HG03342 (cell line): ENCODE results near the gene RGS10.
"Not testable (repeated sequence)": the region's sequence is repeated elsewhere in the genome, so short reads cannot be mapped to it uniquely, and the experiment has no call there.

ENCODE experiments used
- ATAC-seq: cut with Tn5 transposase; IDR thresholded peaks from one replicate; pipeline ENCODE4 v1.9.1; 2021; ENCODE audit warnings: mild to moderate bottlenecking, moderate library complexity; ENCODE audit not compliant: unreplicated experiment

RGS10 gene

DNA sequence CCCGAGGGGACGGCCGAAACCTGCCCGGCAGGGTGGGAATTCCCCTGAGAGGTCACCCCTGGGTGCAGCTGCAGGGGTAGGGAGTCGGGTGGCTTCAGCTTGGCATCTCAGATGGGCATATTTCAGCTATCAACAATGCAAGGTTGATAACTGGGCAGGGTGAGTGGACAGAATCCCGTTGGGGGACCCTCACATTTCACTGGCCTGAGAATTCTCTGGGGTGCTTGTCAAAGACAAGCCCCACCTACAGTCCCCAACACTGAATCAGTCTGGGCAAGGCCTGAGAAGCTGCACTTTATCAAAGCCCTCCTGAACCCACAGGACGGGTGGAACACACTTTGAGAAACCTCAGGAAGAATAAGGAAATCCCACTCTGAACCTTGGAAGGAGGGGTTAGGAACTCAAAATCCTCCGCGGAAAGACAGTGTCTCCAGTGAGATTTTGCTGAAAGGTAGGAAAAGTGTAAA, 3.1 kb downstream of the RGS10 start:
- ATAC-seq: no peak

DNA sequence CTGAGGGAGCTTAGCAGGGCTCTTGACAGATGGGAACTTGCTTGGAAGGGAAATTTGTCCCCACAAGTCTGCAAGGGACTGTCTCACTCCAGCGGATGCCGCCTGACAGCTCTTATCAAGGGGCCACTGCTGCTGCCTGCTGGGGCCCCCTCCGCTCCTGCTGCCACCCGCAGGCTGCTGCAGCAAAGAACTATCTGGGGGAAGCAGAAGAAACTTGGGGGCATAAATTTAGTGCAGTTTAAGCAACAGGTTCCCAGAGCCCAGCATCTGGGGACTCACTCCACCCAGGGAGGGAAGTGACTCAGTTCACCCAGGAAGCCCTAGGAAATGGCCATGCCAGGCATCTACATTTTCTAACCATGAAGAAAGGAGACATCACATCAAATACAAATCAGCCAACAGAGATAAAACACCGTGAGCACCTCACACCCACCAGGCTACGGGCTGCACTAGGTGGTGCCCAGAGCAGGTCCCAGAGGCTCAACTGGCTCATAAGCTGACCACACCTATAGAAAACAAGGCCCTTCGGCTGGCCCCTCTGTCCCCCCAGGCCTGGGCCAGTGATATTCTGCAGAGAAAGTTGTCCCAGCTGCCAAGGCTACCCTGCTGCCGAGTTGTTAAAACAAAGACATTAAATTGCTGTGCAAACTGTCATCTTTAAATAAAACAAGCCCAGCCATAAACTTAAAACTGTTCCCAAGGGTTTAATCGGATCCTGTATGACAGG, 3.7 kb downstream of the RGS10 start:
- no peak for ATAC-seq

DNA sequence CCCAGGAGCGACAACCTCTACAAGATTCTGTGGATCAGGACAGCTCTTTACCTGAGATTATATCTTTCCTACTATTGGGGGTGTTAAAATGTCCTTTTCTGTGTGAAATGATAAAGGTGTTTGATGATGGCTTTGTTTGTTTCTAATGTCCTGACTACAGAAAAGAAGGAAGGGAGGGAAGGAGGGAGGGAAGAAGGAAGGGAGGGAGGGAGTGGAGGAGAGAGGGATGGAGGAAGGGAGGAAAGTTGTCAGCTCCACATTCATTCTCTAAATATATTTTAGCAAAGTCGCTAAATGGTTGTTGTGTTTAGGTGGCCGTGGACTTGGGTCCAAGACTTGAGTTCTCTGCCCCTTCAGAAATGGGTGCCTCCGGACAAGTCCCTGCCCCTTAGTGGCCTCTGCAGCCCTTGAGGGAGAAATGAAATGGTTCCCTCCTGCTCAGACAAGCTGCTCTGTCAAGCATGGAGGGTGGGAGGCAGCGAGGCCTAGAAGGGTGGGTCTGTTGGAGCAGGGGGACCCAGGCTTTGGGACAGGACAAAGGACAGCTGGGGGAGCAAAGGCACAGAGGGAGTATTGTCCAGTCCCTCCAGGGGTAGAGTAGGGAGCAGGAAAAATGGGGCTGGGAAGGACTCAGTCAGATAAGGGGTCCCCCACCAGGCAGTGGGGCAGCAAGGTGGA, 4.4 kb downstream of the RGS10 start:
- ATAC-seq: no peak

DNA sequence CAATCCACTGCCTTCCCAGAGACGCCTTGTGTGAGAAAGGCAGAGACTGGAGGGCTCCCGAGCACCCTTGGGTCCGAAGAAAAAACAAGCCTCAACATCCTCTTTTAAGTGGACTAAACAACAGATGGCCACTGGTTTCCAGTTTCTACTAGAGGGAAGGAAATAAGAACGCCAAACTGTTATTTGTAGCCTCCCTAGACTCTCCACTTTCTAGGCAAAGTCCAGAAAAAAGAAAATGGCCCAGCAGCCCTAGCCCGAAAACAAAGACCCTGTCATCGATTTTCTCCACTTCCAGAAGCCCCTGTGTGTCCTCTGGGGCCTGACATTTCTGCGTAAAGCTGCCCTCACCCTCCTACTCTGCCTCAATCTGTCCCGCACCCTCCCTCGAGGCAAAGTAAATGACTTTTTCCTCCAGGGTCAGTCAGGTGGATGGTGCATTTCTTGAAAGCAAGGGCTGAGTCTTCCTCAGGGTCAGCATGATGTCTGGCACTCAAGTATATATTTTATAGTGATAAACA, 6.0 kb downstream of the RGS10 start:
- ATAC-seq: no peak

DNA sequence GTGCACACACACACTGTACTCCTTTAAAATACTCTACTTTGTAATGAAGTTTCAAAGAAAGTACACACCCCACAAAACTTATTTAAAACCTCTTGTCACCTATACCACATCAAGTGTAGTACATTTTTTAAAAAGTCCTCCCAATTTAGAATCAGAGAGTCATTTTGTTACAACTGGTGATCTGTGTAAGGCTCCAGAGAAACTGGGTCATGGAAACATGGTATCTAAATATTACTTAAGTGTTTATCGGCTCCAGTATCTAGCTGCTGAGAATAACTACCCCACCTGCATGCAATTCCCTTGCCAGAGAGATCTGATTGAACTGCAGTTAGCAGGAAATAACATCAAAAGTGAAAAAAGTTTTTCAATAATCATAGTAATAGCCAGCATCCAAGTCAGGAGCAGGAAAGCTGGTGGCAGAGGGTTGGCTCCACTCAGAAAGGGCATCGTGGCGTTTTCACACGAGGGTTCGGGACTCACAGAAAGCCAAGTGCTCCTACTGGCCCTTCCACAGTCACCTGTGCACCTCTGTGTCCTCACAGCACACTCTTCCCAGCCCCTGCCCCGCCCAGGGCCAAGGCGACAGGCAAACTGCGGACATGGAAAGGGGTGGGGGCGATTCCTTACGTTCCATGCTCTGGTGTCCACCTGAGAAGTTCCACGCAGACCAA, 6.5 kb downstream of the RGS10 start:
- no peak for ATAC-seq

DNA sequence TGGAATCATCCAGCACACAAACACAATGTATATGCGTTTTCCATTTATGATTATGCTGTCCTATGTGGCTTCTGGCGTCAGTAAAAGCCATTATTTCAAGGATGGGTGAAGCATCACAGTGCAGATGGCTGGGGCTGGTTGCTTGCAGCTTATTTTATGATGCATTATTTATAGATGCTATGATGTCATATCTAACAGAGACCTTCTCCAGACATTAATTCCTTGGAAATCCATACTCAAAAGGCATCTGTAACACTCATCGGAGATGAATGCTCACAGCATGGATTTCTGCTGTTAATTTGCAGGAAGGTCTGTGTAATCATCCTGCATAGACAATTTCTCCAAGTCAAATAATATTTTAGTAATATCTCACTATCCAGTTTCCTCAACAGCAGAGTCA, 7.2 kb downstream of the RGS10 start:
- no peak for ATAC-seq

DNA sequence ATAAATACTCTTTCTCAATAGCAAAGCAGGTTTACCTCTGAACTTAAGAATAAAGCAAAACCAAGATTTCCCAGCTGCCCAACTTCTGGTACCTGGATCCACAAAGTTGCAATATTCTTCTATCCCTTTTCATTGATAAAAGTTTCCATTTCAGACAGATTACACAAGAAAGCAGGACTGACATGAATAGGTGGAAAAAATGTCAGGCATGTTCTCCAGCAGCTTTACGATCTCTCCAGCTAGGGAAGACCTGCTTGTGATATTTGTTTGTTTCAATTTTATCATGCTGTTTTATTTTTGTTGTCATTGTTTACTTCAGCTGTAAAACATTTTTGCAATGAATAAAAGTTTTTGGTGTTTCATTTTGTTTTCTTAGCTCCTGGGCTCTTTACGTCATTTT, 9.0 kb downstream of the RGS10 start:
- no peak for ATAC-seq

DNA sequence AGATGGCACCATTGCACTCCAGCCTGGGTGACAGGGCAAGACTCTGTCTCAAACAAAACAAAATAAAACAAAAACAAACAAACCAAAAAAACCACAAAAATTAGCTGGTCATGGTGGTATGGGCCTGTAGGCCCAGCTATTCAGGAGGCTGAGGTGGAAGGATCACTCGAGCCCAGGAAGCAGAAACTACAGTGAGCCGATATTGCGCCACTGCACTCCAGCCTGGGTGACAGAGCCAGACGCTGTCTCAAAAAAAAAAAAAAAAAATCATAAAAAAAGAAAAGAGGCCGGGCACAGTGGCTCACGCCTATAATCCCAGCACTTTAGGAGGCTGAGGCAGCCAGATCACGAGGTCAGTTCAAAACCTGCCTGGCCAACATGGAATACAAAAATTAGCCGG, 9.7 kb downstream of the RGS10 start:
- ATAC-seq: not testable (repeated sequence)

DNA sequence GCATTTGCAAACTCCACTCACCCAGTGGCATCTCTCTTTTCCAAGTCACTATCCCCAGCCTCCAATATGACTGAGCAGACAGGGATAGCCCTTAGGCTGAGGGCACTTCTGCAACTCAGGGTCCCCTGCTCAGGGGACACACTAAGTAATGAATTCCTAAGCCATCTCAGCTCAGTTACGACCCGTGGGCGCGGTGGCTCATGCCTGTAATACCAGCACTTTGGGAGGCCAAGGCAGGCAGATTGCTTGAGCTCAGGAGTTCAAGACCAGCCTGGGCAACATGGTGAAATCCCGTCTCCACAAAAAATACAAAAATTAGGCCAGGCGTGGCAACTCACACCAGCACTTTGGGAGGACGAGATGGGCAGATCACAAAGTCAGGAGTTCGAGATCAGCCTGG, 10.3 kb downstream of the RGS10 start:
- not testable (repeated sequence) for ATAC-seq

DNA sequence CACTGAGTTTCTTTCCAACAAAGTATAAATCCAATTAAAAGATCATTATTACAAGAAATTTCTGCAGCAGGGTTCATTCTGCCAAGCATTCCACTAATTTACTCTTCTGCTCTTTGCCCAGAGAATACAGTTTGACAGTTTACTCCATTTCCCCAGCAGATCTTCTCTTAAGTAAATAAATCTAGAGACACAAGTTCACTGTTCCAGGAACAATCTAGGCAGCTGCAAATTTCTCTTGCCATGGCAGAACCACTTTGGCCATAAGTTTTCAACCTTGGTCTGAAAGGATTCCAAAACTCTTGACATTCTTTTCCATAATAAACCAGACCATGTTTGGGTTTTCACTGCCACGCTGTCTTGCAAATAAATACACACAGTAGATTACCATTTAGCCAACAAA, 11.5 kb downstream of the RGS10 start:
- ATAC-seq: no peak

DNA sequence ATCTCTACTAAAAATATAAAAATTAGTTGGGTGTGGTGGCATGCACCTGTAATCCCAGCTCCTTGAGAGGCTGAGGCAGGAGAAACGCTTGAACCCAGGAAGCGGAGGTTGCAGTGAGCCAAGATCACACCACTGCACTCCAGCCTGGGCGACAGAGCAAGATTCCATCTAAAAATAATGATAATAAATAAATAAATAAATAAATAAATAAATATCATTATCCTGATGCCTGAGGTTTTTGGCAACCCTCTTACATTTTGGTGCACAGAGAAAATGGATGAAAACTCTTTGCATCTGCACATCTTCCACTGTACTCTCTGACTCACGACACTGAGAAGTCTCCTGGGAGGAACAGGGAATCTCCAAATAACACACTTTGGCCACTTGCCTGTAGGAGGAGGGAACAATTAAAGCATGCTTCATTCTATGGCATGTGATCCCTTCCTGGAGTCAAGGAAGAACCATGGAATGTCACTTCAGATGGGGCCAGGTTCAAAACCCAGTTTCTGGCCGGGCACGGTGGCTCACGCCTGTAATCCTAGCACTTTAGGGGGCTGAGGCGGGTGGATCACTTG, 13.8 kb downstream of the RGS10 start:
- ATAC-seq: not testable (repeated sequence)

DNA sequence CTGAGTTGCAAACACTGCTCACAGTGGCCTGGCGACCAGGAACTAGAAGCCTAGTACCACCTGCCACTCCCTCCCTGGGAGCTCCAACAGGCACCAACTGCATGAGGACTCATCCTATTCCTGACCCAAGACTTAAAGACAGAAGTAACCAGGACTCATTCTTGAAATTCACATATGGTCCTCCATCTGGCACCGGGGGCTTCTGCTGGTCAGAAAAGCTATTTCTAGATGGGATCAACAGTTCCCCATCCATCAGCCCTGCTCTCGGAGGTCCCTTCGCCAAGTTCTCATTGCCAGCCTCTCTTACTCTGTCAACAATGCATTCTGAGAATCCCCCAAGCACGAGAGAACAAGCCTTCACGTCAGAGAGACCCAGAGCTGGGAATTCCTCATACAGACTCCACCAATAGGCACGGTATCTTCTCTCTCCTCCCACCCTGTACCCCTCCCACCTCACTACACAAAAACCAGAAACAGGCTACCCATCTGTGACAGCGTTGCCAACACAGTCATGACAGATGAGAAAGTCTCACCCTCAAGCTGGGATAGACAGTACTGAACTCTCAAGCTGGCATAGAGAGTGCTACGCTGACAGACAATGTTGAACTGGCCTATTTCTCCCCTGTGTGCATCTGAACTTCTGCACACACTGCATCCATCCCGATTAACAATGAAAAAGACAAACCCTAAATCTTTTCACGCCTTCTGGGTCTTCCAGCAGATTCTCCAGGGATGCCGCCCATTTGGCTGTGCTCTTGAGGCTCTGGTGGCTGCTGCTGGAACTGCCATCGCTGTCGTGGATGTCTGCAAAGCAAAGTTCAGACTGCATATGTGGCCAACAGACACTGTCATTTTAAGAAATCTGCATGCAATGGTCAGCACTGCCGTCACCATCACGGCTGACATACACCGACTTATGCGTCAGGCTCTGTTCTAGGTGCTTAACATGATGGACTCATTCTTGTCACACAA, 15.6 kb downstream of the RGS10 start:
- ATAC-seq: no peak

DNA sequence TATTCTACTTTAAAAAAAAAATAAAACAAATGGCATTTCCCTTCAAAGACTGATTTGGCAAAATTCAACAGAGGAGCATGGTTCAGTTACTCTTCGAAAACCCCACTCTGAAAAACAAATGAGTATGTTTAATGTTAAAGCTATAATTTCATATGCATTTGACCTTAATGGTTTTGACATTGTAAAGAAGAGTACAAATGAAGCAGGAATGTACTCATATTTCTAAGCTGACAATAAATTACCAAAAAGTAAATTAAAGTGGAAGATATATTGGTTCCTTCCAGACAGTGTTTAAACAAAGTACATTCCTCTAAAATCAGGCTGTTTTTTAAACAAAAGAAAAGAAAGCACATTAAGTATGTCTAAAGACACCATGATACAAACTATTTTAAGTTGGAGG, 16.4 kb downstream of the RGS10 start:
- no peak for ATAC-seq

DNA sequence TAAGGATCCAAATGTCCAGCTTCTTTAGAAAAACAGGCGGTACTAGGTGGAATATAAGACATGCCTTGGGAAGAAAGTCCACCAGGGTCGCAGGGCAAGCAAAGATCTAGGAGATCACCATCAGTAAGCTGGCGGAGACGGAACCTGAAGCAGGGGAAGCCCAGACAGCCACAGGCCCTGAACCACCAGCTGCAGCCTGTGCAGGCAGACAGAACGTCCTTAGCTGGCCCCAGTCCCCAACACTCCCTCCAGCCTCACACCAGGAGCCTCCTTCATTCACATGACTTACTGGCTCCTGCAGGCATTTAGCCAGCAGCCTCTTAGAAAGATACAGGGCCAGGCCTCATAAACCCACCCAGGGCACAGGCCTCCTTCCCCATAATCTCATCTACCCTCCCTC, 17.4 kb downstream of the RGS10 start:
- ATAC-seq: no peak

DNA sequence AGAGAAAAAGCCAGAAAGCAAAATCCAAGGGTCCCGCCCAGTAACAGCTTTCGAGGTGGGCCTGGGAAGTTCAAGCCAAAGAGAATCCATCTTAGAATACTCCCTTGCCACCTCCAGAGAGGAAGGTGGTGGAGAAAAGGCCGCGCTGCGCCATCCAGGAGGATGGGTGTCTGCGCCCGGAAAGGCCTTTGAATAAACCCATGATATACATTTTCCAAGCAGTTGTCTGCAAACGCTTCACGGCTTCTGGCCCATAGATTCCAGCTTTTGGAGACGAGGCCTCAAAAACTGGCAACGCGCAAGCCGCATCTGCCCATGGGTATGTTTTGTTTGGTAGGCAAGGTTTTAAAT, 17.8 kb downstream of the RGS10 start:
- ATAC-seq: no peak

DNA sequence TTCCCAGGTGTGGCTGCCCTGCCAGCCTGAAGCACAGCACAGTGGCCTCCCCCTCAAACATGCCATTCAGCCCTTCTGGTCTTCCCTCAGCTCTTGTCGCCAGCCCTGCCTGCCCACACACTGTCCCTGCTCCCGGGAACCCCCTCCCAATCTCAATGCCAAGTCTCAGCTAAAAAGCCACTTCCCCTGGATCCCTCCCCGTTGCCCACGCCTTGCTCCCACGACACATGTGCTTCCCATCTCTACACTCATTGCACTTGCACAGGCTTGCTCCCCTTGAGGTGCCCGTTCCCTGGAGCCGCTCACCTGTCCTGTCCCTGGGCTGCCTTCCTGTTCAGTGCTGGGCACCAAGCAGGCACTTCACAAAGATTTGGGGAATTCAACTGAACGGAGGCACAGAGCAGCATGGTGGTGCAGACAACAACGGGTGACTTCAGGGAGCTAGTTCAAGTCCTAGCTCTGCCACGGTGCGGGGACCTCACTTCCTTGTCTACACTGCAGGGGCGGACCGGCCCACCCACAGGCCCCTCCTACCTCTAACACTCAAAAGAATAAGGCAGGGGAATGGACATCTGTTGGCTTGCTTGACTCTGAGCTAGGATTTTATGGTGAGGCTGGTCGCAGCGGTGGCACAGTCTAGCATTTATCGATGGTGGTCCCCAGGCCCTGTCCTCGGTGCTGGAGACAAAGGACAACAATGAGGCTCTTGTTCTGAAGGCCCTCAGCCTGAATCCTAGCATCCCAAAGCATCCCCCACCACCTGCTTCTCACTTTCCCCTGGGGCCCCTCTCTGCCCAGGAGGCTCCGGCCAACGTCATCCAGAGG, 18.4 kb downstream of the RGS10 start:
- ATAC-seq: no peak

DNA sequence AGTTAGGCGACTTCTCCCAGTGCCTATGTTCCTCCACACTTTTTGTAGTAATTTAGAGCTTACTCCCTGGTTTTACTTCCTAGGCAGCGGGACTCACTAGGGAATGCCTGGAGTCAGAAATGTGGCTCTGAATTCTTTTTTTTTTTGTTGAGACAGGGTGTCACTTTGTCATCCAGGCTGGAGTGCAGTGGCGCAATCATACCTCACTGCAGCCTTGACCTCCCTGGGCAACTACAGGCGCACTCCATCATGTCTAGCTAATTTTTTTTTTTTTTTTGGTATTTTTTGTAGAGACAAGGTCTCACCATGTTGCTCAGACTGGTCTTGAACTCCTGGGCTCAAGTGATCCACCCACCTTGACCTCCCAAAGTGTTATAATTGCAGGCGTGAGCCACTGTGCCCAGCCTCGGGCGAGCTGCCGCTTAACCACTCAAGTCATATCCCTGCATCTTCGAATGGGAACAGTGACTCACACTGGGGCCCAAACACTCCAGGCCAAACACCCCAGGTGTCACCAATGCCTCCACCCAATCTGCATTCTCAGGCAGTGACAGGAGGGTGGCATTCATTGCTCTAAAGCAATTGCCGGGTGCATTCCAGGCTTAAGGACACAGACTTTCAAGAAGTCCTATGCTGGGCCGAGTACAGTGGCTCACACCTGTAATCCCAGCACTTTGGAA, 19.6 kb downstream of the RGS10 start:
- ATAC-seq: no peak

DNA sequence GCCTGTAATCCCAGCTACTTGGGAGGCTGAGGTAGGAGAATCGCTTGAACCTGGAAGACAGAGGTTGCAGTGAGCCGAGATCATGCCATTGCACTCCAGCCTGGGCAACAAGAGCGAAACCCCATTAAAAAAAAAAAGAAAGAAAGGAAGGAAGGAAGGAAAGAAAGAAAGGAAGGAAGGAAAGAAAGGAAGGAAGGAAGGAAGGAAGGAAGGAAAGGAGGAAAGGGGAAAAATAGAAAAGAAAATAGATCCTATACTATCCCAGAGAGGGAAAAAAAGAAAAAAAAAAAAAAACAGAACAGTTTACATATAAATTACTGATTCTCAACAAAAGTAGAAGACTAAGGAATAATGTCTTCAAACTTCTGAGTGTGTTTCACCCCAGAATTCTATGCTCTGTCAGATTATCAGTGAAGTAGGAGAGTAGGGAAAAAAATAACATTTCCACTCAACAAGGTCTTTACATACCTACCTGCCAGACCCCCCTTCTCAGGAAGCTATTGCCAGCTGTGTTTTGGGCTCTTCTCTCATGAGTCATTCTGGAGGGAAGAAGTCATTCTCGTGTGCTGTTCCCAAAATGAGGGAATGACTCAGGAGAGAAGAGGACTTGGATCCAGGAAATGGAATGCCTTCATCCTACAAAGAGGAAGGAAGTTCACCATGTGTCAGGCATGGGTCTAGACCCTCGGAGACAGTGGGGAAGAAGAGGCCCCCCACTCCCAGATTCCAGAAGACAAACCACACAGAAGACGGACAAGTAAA, 20.9 kb downstream of the RGS10 start:
- ATAC-seq: no peak
